Type B pancreatic cell (in vitro differentiated cells): ENCODE results near the gene DDX49. TPM values are rescaled to one million over a fixed set of nuclear protein-coding genes. Genes with fewer than 3 reads are reported as not detected.

Source experiments
- DNase-seq: peaks from one replicate; pipeline ENCODE4 v3.0.0; 2021; ENCODE audit warnings: mixed read lengths; ENCODE audit not compliant: unreplicated experiment; ENCODE audit errors: extremely low spot score
- H3K27ac Mint-ChIP-seq: 2 replicates; pipeline ENCODE4 v1.8.0; 2021; ENCODE audit warnings: mild to moderate bottlenecking, mixed read lengths
- H3K27me3 Mint-ChIP-seq: 2 replicates; pipeline ENCODE4 v1.8.0; 2021; ENCODE audit warnings: mixed read lengths
- H3K36me3 Mint-ChIP-seq: 2 replicates; pipeline ENCODE4 v1.8.0; 2021; ENCODE audit warnings: mixed read lengths
- H3K4me1 Mint-ChIP-seq: one replicate; pipeline ENCODE4 v1.8.0; 2021; ENCODE audit warnings: mixed read lengths; ENCODE audit not compliant: unreplicated experiment
- H3K4me3 Mint-ChIP-seq: 2 replicates; pipeline ENCODE4 v1.8.0; 2021; ENCODE audit warnings: mild to moderate bottlenecking, mixed read lengths
- H3K9me3 Mint-ChIP-seq: 2 replicates; pipeline ENCODE4 v1.8.0; 2021; ENCODE audit warnings: mixed read lengths
- total RNA-seq: library from RNA; stranded (reverse); gene quantifications from 2 replicates; pipeline ENCODE4 v1.2.1, GENCODE V29; 2021; ENCODE audit warnings: low replicate concordance
- TF ChIP-seq, protein P1 (sequence below): fragments of 200-600 bp; sonication (generic); conservative IDR thresholded peaks from 2 replicates; pipeline ENCODE4 v1.5.0; 2021; ENCODE audit warnings: antibody characterized with exemption, mild to moderate bottlenecking

The DDX49 gene
- total RNA-seq, 1 donor from 2014 or later: 58.3 TPM

DNA sequence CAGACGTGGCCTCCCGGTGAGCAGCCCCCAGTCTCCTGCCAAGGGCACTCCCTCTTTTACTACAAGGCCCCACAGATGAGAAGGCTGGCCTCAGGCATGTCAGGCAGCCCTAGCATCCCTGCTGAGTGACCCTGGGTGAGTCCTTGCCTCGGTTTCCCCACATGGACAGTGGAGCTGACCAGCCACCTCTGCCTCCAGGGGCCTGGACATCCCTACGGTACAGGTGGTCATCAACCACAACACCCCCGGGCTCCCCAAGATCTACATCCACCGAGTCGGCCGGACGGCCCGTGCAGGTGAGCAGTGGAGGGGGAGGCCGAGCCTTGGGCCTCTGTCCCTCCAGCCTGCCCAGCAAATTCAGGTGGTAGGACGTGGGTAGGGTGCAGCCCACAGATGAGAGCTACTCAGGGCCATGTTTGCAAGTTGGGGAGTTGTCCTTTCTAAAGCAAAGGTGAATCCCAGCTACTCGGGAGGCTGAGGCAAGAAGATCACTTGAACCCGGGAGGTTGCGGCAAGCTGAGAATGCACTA lies 5.2 kb downstream of the DDX49 start:
- TF ChIP-seq, protein P1, sequence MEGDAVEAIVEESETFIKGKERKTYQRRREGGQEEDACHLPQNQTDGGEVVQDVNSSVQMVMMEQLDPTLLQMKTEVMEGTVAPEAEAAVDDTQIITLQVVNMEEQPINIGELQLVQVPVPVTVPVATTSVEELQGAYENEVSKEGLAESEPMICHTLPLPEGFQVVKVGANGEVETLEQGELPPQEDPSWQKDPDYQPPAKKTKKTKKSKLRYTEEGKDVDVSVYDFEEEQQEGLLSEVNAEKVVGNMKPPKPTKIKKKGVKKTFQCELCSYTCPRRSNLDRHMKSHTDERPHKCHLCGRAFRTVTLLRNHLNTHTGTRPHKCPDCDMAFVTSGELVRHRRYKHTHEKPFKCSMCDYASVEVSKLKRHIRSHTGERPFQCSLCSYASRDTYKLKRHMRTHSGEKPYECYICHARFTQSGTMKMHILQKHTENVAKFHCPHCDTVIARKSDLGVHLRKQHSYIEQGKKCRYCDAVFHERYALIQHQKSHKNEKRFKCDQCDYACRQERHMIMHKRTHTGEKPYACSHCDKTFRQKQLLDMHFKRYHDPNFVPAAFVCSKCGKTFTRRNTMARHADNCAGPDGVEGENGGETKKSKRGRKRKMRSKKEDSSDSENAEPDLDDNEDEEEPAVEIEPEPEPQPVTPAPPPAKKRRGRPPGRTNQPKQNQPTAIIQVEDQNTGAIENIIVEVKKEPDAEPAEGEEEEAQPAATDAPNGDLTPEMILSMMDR: no peak
- H3K27me3 Mint-ChIP-seq: no peaks in the 10 kb centered on the region
- H3K27ac Mint-ChIP-seq: no peak overlapping the region
- H3K9me3 Mint-ChIP-seq: no peaks in the 10 kb centered on the region
- no peak for DNase-seq
- H3K4me3 Mint-ChIP-seq: no peak overlapping the region
- peaks cover 4% of the 10 kb centered on the region for H3K36me3 Mint-ChIP-seq
- H3K4me1 Mint-ChIP-seq: peaks cover 4% of the 10 kb centered on the region

- H3K27me3 Mint-ChIP-seq: no peaks in the 10 kb centered on the region
- TF ChIP-seq, protein P1: no peak
- no peak overlapping the region for H3K27ac Mint-ChIP-seq
- peaks cover 4% of the 10 kb centered on the region for H3K36me3 Mint-ChIP-seq
- H3K4me3 Mint-ChIP-seq: no peak overlapping the region
- H3K4me1 Mint-ChIP-seq: no peaks in the 10 kb centered on the region
- DNase-seq: no peak
- no peaks in the 10 kb centered on the region for H3K9me3 Mint-ChIP-seq
These were observed 8.7 kb downstream of the DDX49 start for GRCh38 chr19:18928018-18928805.

DNA sequence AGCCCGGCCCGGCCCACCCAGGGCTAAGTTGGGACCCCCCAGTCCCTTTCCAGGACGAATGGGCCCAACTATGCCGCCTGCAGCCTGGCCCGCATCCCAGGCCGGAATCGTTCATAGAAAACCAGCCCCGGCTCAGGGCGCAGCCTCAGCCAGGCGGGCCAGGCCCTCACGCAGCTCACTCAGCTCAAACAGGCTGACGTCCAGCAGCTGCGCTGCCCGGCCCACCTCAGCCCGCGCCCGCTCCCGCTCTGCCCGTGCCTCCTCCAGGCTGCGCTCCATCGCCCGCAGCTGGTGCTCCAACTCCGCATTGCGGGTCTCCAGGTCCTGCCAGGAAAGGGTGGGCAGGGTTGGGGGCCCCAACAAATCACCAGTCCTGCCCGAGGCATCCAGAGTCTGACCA lies 9.8 kb downstream of the DDX49 start:
- no peaks in the 10 kb centered on the region for H3K27me3 Mint-ChIP-seq

DNA sequence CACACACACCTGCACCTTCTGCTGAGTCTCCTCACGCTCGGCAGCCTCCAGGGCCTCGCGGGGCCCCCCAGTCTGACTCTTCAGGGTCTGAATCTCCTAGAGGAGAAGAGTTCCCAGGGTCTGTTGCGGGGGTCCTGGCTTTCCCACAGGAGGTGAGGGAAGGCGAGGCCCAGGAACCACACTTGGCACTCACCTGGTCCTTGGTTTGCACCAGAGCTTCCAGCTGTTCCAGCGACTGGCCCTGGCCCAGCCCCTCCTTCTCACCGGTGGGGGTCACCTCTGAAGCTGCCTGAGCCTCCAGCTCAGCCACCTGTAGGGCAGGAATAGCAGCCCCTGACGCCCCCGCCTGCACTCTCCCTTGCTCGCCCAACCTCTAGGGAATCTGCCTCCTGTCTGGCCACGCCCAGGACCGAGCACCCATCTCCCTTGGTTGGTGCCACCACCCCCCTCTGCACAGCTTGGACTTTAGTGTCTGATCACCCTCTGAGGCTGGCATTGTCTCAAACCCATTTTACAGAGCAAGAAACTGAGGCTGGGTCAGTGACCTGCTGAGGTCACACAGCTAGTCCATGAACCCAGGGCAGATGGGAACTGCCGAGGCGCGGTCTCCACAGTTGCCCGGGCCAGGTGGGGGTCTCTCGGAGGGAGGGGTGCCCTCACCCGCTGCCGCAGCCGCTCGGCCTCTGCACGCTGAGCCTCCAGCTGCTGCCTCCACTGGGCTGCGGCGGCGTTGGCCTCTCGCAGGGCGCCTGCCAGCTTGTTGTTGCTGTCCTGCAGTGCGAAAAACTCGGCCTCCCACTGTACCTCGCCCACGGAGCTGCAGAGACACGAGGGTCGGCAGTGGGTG lies 12.0 kb downstream of the DDX49 start:
- H3K4me3 Mint-ChIP-seq: no peak overlapping the region
- H3K4me1 Mint-ChIP-seq: no peaks in the 10 kb centered on the region
- TF ChIP-seq, protein P1: no peak
- H3K27ac Mint-ChIP-seq: no peak overlapping the region
- H3K27me3 Mint-ChIP-seq: no peaks in the 10 kb centered on the region
- H3K36me3 Mint-ChIP-seq: peaks cover 6% of the 10 kb centered on the region
- no peak for DNase-seq
- no peaks in the 10 kb centered on the region for H3K9me3 Mint-ChIP-seq

More for the DNA sequence above, 9.8 kb downstream of the DDX49 start:
- H3K4me1 Mint-ChIP-seq: no peaks in the 10 kb centered on the region
- no peak overlapping the region for H3K4me3 Mint-ChIP-seq
- DNase-seq: no peak
- no peak overlapping the region for H3K27ac Mint-ChIP-seq
- TF ChIP-seq, protein P1: no peak
- H3K9me3 Mint-ChIP-seq: no peaks in the 10 kb centered on the region
- peaks cover 9% of the 10 kb centered on the region for H3K36me3 Mint-ChIP-seq

DNA sequence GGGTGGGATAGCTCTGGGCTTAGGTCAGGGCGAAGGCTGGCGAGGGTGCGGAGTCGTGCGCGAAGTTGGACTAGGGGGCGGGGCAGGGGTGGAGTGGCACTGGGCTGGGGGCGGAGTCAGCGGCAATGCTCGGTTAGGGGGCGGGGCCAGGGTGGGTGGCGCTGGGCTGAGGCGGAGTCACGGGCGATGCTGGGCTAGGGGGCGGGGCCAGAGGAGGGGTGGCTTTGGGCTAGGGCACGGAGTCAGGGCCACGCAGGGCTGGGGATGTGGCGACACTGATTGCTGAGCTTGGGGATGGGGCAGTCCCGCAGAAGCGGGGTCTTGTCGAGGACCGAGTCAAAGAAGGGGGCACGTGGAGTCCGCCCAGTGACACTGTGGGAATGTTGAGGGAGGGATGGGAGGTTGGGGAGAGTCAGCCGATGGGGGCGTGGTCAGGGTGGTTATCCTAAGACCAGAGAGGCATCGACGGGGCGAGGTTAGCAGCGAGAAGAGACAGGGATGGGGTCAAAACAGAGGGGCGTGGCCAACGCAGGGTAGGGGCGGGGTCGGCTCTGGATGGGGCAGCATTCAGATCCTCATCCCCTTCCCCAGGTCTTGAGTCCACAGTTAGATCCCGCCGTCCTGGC lies 12.8 kb downstream of the DDX49 start:
- Mint-ChIP-seq H3K9me3 (no peaks in the 10 kb centered on the region), H3K4me3 (peak overlapping the region; percentile 67), H3K36me3 (peaks cover 6% of the 10 kb centered on the region), H3K4me1 (no peaks in the 10 kb centered on the region), H3K27me3 (no peaks in the 10 kb centered on the region), H3K27ac (no peak overlapping the region)
- TF ChIP-seq, protein P1: no peak
- peak; percentile 80 for DNase-seq
